NCI-H82 (cell line): ENCODE measurements around the gene PSD4.

ENCODE experiments used
- DNase-seq: peaks from one replicate; lab custom pipeline; 2025; lab: John Stamatoyannopoulos, UW

The PSD4 gene

DNA sequence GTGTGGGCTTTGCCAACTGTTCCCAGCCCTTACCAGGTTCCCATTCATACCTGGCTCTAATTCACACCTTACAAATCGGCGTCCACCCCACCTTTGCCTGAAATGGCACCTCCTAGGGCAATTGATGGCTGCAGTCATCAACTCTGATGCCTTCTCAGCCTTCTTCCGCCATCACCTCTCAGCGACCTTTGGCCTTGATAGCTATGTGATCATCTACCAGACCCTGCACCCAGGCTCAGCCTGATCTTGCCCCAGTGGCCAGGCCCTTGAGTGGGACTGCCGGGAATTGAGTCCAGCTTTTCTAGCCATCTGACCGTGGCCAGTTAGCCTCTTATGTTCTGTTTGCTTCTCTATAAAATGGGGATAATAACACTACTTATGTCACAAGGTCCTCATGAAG, 32.5 kb downstream of the PSD4 start:
- DNase-seq, result no peak

- no peak for DNase-seq
These were observed 33.2 kb downstream of the PSD4 start for GRCh38 chr2:113207021-113207420.

DNA sequence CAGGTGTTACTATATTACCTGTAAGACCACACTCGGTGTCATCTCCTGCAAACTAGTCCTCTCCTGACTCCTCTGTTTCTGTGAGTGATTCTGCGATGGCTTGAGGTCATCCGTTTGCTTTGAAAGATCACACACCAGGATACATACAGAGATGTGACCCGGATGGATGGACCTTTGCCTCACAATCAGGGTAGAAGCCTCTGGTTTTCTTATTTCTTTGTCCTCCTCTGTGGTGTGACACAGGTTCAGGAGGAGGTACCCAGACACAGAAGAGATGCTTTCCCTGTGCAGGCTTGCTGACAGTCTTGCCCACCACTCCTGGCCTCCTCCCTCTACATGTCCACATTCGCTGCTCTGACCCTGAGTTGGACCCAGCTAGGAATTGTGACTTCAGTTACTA, 34.6 kb downstream of the PSD4 start:
- no peak for DNase-seq

DNA sequence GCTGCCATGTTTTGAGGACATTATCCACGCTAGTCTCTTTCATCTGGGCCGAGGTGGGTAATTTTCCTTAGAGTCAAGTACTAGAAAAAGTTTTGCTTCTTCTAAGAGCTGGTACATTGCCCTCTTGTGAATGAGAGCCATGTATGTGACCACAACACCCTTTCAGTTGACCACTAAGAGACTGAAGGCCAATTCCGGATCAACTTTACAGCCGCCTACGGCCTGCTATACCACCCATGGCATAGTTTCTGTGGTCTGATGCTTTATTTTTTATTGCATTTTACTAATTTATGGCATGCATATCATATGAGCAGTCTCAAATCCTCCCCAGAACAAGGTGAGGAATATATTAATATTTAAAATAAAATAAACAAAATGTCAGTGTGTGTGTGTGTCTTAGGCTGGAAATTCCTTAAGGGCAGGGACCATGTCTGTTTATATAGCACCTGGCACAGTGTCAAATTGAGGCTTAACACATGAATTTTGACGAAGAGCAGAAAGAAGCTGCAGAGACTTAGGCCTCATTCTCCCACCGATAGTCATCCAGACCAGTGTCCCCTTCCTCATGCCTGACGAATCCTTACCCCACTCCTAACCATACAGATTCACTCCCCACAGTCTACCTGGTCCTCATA, 35.4 kb downstream of the PSD4 start:
- no peak for DNase-seq

GRCh38 chr2:113209646-113210171, 35.9 kb downstream of the PSD4 start:
- no peak for DNase-seq

GRCh38 chr2:113211226-113212105, 37.7 kb downstream of the PSD4 start:
- no peak for DNase-seq

GRCh38 chr2:113212245-113213060, 38.7 kb downstream of the PSD4 start:
- DNase-seq, result no peak

DNA sequence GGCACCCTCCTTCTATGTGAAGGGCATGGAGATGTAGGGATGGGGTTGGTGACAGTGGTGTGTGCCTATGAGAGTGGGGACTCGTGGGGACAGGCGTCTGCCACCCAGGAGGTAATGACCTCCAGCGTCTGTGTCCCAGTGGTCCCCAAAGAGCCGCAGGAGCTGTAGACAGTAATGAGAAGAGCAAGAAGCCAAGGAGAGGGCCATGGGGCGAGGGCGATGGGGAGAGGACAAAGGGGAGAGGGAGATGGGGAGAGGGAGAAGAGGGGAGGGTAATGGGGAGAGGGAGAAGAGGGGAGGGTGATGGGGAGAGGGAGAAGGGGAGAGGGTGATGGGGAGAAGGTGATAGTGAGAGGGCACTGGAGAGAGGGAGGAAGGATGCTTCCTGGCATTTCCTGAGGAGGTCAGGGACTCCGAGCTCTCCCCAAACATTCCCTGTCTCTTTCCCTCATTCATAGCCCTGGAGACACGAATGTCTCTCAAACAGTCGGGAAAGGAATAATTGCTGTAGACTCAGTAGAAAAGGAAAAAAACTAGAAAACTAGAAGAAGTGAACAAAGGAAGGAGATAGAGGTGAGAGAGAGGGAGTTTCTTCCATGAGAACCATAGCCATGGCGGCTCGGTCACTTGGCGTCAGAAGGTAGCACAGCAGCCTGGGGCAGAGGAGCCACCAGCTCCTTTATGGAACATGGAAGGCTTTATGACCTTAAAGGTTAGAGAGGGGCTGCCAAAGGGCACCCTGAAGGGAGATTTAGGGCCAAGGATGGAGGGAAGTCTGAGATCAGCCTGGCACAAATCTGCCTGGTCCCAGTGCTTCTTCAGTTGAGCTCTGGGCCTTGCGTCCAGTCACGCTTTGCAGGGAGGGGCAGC, 39.5 kb downstream of the PSD4 start:
- DNase-seq, result no peak

- no peak for DNase-seq
These were observed 40.4 kb downstream of the PSD4 start for GRCh38 chr2:113214141-113214540.

DNA sequence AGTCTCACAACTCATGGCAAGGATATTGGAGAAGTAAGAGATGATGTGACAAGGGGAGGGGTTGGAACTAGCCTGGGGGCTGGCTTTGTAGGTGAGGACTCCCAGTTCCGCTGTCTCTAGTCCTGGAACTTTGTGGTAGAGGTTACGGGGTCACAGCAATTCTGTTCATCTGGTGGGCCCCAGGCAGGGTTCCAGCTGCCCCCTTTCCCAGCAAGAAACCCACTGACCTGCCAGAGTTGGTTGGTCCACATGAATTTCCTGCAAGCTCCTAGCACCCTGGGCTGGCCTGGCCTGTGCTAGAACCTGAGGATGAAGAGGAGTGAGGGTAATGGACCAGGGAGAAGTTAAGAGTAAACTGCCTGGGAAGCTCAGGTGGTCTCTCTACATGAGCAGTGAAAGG, 41.3 kb downstream of the PSD4 start:
- no peak for DNase-seq

DNA sequence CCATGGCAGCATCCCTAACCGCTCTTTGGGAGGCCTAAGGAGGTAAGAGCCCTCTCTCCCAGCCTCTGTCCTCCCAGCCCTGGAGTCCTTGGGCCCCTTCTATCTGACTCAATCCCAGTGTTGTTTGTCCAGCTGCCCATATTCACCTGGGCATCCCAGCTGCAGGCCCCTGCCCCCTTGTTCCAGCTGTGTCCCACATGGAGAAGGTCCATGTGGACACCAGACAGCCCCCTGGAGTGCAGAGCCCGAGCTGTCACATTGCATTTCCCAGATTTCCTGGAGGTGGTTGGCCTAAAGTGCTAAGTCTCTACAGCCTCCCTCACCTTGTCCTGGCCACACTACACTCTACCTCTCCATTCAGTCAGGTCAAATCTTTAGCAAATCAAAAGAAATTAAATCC, 42.5 kb downstream of the PSD4 start:
- no peak for DNase-seq

- DNase-seq, result no peak
These were observed 43.2 kb downstream of the PSD4 start for GRCh38 chr2:113216891-113217454.

GRCh38 chr2:113217455-113218282, 43.9 kb downstream of the PSD4 start:
- DNase-seq, result no peak

DNA sequence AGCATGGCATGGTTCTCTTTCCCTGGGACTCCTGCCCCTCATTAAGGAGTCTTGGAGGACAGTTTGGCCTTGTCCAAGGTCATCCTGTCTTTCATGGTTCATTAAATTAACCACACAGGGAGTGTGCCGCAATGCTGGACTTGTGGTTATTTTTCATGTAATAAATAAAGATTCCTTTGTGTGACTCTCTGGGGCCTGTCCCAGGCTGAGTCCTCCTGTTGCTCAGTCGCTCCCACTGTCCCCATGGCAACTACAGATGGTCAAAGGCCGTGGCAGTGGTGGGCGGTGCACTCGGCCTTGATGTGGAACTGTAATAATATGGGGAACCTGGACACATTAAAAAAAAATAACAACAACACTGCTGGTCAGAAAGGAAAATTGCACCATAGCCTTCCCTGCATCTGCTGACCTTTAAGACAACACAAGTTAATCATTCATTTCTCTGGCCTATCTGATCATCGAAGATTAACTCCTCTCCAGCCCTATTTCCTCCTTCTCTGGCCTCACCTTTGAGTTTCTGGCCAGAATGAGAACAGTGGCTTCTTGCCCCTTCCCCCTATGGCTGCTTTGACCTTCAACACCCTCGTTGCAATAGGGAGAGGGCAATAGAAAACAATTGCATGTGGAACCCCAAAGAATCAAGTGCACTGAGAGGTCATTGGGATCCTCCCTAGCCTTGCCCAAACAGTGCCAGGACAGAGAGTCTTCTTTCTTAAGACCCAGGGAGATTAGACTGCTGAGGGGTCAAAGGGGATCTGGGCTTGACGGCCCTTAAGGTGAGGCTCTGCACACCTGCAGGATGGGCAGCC, 44.7 kb downstream of the PSD4 start:
- no peak for DNase-seq

DNA sequence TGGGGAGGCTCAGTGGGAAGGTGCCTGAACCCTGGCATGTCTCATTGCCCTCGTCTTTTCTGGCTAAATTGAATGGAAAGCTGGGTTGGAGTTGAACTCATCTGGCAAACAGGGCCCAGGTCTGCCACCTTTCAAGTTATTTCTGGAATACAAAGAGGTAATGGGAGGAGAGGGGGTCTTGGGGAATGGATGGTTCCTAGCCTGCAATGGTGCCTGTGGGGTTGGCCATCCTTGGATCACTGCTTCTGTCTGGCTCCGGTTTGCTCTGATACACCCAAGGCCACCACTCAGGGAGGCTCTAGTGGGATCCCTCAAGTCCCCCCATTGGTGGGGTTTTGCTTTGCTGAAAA, 45.3 kb downstream of the PSD4 start:
- DNase-seq, result no peak

DNA sequence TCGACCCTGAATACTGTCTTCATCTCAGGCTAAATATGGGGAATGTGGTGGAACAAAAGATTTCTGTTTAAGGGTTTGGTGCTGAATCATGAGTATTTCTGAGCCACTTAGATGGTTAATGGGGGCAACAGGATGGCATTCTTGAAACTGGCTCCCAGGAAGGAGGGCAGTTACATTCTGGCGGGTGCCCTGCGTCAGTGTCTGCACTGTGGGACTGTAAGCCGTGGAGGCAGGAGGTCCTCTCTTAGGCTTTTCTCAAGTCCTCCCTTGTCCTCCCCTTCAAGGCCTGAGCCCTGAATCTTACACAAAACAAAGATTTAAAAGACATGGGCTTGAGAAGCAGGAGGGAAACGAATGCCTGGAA, 45.7 kb downstream of the PSD4 start:
- DNase-seq, result no peak

DNA sequence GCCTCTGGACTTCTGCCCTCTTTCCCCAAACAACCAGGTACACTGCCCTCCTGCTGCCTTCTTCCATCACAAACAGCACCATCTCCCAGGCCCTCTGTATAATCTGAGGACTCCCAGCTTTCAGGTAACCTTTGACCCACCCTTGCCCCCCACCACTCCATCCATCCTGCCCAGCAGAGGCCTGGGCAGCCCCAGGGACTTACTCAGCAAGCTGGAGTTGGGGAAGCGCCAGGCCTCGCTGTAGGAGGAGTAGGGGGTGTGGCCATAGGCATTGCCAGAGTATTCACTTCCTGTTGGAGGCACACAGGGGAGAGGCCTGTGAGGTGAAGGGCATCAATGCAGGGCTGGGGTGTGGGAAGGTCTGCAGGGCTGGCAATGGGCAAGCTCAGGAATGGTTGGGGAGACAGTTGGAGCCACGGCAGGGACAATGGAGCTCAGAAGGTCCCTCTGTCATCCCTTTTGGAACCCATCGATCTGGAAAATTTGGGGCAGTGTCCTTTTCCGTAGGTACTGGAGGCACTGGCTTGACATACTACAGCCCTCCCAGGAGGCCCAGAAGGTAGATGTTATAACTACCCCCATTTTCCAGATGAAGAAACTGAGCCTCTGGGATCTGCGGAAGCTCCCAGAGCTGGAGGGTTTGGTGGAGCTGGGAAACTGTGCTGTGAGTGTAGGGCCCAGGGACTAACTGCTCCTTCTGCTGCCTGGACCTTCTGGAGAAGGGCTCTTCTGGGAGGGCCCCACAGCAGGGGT, 46.3 kb downstream of the PSD4 start:
- DNase-seq, result peak; percentile 23

- DNase-seq, result peak; percentile 87
These were observed 47.4 kb downstream of the PSD4 start for GRCh38 chr2:113220970-113221708.
